ENCODE results near the gene MARCHF3. TPM values are rescaled to one million over a fixed set of nuclear protein-coding genes. Genes with fewer than 3 reads are reported as not detected.

MARCHF3 gene
- total RNA-seq, 1 donor from 2014 or later = 5.7 TPM

GRCh38 chr5:126987271-126987899 is 43.0 kb downstream of the MARCHF3 start:
- Mint-ChIP-seq H3K36me3 (ENCODE audit: unreplicated experiment) (peaks cover 5% of the 10 kb centered on the region), H3K27ac (ENCODE audit: unreplicated experiment) (no peak overlapping the region), H3K4me3 (ENCODE audit: unreplicated experiment) (no peak overlapping the region), H3K4me1 (ENCODE audit: low read depth, unreplicated experiment) (peaks cover 17% of the 10 kb centered on the region), H3K27me3 (ENCODE audit: unreplicated experiment) (peaks cover 2% of the 10 kb centered on the region), H3K9me3 (ENCODE audit: unreplicated experiment) (peaks cover 7% of the 10 kb centered on the region)
- DNase-seq = no peak
- TF ChIP-seq, protein P1, sequence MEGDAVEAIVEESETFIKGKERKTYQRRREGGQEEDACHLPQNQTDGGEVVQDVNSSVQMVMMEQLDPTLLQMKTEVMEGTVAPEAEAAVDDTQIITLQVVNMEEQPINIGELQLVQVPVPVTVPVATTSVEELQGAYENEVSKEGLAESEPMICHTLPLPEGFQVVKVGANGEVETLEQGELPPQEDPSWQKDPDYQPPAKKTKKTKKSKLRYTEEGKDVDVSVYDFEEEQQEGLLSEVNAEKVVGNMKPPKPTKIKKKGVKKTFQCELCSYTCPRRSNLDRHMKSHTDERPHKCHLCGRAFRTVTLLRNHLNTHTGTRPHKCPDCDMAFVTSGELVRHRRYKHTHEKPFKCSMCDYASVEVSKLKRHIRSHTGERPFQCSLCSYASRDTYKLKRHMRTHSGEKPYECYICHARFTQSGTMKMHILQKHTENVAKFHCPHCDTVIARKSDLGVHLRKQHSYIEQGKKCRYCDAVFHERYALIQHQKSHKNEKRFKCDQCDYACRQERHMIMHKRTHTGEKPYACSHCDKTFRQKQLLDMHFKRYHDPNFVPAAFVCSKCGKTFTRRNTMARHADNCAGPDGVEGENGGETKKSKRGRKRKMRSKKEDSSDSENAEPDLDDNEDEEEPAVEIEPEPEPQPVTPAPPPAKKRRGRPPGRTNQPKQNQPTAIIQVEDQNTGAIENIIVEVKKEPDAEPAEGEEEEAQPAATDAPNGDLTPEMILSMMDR (IDR thresholded peaks at IDR 0.05; ENCODE audit: partially characterized antibody, unreplicated experiment) = no peak

- Mint-ChIP-seq H3K36me3 (ENCODE audit: unreplicated experiment) (no peaks in the 10 kb centered on the region), H3K27ac (ENCODE audit: unreplicated experiment) (no peak overlapping the region), H3K9me3 (ENCODE audit: unreplicated experiment) (peaks cover 7% of the 10 kb centered on the region), H3K4me3 (ENCODE audit: unreplicated experiment) (no peak overlapping the region), H3K27me3 (ENCODE audit: unreplicated experiment) (peaks cover 2% of the 10 kb centered on the region), H3K4me1 (ENCODE audit: low read depth, unreplicated experiment) (peaks cover 20% of the 10 kb centered on the region)
- TF ChIP-seq, protein P1 (IDR thresholded peaks at IDR 0.05; ENCODE audit: partially characterized antibody, unreplicated experiment) = no peak
- DNase-seq = no peak
These were observed 45.7 kb downstream of the MARCHF3 start for GRCh38 chr5:126984632-126985031.

GRCh38 chr5:126983874-126984266 is 46.5 kb downstream of the MARCHF3 start:
- Mint-ChIP-seq H3K27ac (ENCODE audit: unreplicated experiment) (no peak overlapping the region), H3K4me3 (ENCODE audit: unreplicated experiment) (no peak overlapping the region), H3K9me3 (ENCODE audit: unreplicated experiment) (peaks cover 7% of the 10 kb centered on the region), H3K36me3 (ENCODE audit: unreplicated experiment) (no peaks in the 10 kb centered on the region), H3K4me1 (ENCODE audit: low read depth, unreplicated experiment) (peaks cover 20% of the 10 kb centered on the region), H3K27me3 (ENCODE audit: unreplicated experiment) (peaks cover 2% of the 10 kb centered on the region)
- TF ChIP-seq, protein P1 (IDR thresholded peaks at IDR 0.05; ENCODE audit: partially characterized antibody, unreplicated experiment) = no peak
- no peak for DNase-seq

- Mint-ChIP-seq H3K4me1 (ENCODE audit: low read depth, unreplicated experiment) (peaks cover 17% of the 10 kb centered on the region), H3K27ac (ENCODE audit: unreplicated experiment) (no peak overlapping the region), H3K36me3 (ENCODE audit: unreplicated experiment) (no peaks in the 10 kb centered on the region), H3K9me3 (ENCODE audit: unreplicated experiment) (peaks cover 7% of the 10 kb centered on the region), H3K27me3 (ENCODE audit: unreplicated experiment) (peaks cover 2% of the 10 kb centered on the region), H3K4me3 (ENCODE audit: unreplicated experiment) (no peak overlapping the region)
- TF ChIP-seq, protein P1 (IDR thresholded peaks at IDR 0.05; ENCODE audit: partially characterized antibody, unreplicated experiment) = no peak
- DNase-seq = no peak
These were observed 47.2 kb downstream of the MARCHF3 start for GRCh38 chr5:126982926-126983873.

- no peaks in the 10 kb centered on the region for H3K36me3 Mint-ChIP-seq (ENCODE audit: unreplicated experiment)
- peaks cover 2% of the 10 kb centered on the region for H3K27me3 Mint-ChIP-seq (ENCODE audit: unreplicated experiment)
- H3K4me3 Mint-ChIP-seq (ENCODE audit: unreplicated experiment) = no peak overlapping the region
- DNase-seq = no peak
- H3K27ac Mint-ChIP-seq (ENCODE audit: unreplicated experiment) = no peak overlapping the region
- H3K9me3 Mint-ChIP-seq (ENCODE audit: unreplicated experiment) = peaks cover 7% of the 10 kb centered on the region
- H3K4me1 Mint-ChIP-seq (ENCODE audit: low read depth, unreplicated experiment) = peaks cover 14% of the 10 kb centered on the region
- TF ChIP-seq, protein P1 (IDR thresholded peaks at IDR 0.05; ENCODE audit: partially characterized antibody, unreplicated experiment) = no peak
These were observed 48.2 kb downstream of the MARCHF3 start for GRCh38 chr5:126982202-126982601.

All from glutamatergic neuron (in vitro differentiated cells).